ENCODE data around the gene FOXD3. TPM values are rescaled to one million over a fixed set of nuclear protein-coding genes. Genes with fewer than 3 reads are reported as not detected.

FOXD3 gene
- total RNA-seq: not detected in 2 replicates

GRCh38 chr1:63322114-63322943, at the start of gene FOXD3:
FOXD3 (plus strand) TSS chr1:63322567; CDS start chr1:63323059, 492 bp downstream.

GRCh38 chr1:63367215-63368103, 45.1 kb downstream of the FOXD3 start, which contains the start of gene ALG6:
ALG6 (plus strand) TSS chr1:63367627; CDS start chr1:63370978, 3,351 bp downstream.

Other genes with a start within 250 kb of the FOXD3 start
- gene ALG6, start 45.1 kb downstream of the FOXD3 start, total RNA-seq: 9.0 and 31.5 TPM in 2 replicates
- gene ITGB3BP, start 200.7 kb downstream of the FOXD3 start, total RNA-seq: 12.7 and 16.1 TPM in 2 replicates
- gene EFCAB7, start 201.0 kb downstream of the FOXD3 start, total RNA-seq: 4.0 and 6.4 TPM in 2 replicates